WTC11 (cell line): ENCODE data around the gene FFAR2. TPM values are rescaled to one million over a fixed set of nuclear protein-coding genes. Genes with fewer than 3 reads are reported as not detected.
A peak's percentile ranks its signal among the peaks of the same experiment; 100 is the strongest.

Source experiments
- ATAC-seq: fragments of 200-7000 bp; cut with Tn5 transposase; 2 replicates; pipeline ENCODE4 v1.10.0; 2021; ENCODE audit warnings: mild to moderate bottlenecking, moderate library complexity
- CTCF ChIA-PET: fragments of 300-600 bp; sonication (Branson Sonifier 250); formaldehyde crosslinking; loops from one replicate; lab custom pipeline; 2021; ENCODE audit warnings: antibody characterized with exemption; lab: Charles Lee
- POLR2A ChIA-PET: fragments of 350-600 bp; sonication (Branson Sonifier 250); formaldehyde crosslinking; loops from one replicate; lab custom pipeline; 2021; ENCODE audit warnings: antibody characterized with exemption; lab: Charles Lee
- DNase-seq: peaks from one replicate; pipeline ENCODE4 v3.0.0; 2021; ENCODE audit warnings: low spot score
- H3K27ac Mint-ChIP-seq: 2 replicates; pipeline ENCODE4 v1.8.0; 2021; ENCODE audit warnings: mixed read lengths
- H3K27me3 Mint-ChIP-seq: 2 replicates; pipeline ENCODE4 v1.8.0; 2021; ENCODE audit warnings: low read depth, mild to moderate bottlenecking, moderate library complexity, mixed read lengths
- H3K36me3 Mint-ChIP-seq: 2 replicates; pipeline ENCODE4 v1.8.0; 2021; ENCODE audit warnings: mixed read lengths
- H3K4me1 Mint-ChIP-seq: 2 replicates; pipeline ENCODE4 v1.8.0; 2022; ENCODE audit warnings: mixed read lengths
- H3K4me3 Mint-ChIP-seq: 2 replicates; pipeline ENCODE4 v1.8.0; 2021; ENCODE audit warnings: mild to moderate bottlenecking, moderate library complexity, mixed read lengths
- H3K9me3 Mint-ChIP-seq: 2 replicates; pipeline ENCODE4 v1.8.0; 2021; ENCODE audit warnings: mixed read lengths
- AFF4 ChIP-seq: sonication (generic); formaldehyde crosslinking; IDR thresholded peaks from 2 replicates; pipeline ENCODE4 v1.8.1; 2023; ENCODE audit warnings: mild to moderate bottlenecking, missing genetic modification reagents, borderline replicate concordance
- ATF6 ChIP-seq: sonication (generic); formaldehyde crosslinking; IDR thresholded peaks from 2 replicates; pipeline ENCODE4 v1.8.1; 2023; ENCODE audit warnings: mild to moderate bottlenecking, missing genetic modification reagents
- CTCF ChIP-seq: fragments of 200-600 bp; IDR thresholded peaks from 2 replicates; pipeline ENCODE4 v1.8.0; 2022; ENCODE audit warnings: antibody characterized with exemption
- E2F4 ChIP-seq: sonication (generic); formaldehyde crosslinking; IDR thresholded peaks from 2 replicates; pipeline ENCODE4 v1.8.1; 2022; ENCODE audit warnings: low read depth, mild to moderate bottlenecking, moderate library complexity, missing genetic modification reagents, borderline replicate concordance
- ELF4 ChIP-seq: sonication (generic); formaldehyde crosslinking; IDR thresholded peaks from 2 replicates; pipeline ENCODE4 v1.8.1; 2022; ENCODE audit warnings: low read depth, mild to moderate bottlenecking, moderate library complexity, missing genetic modification reagents
- FOXP1 ChIP-seq: sonication (generic); formaldehyde crosslinking; IDR thresholded peaks from 2 replicates; pipeline ENCODE4 v1.8.0; 2022; ENCODE audit warnings: missing genetic modification reagents, mild to moderate bottlenecking, moderate library complexity, borderline replicate concordance
- GABPB1 ChIP-seq: sonication (generic); formaldehyde crosslinking; IDR thresholded peaks from 2 replicates; pipeline ENCODE4 v1.8.1; 2023; ENCODE audit warnings: mild to moderate bottlenecking, missing genetic modification reagents
- GRHL2 ChIP-seq: fragments of 250-450 bp; sonication (Bioruptor Pico); IDR thresholded peaks from 2 replicates; pipeline ENCODE4 v1.8.0; 2022; ENCODE audit warnings: mild to moderate bottlenecking, moderate library complexity; ENCODE audit not compliant: insufficient replicate concordance, severe bottlenecking
- IRF1 ChIP-seq: sonication (generic); formaldehyde crosslinking; IDR thresholded peaks from 2 replicates; pipeline ENCODE4 v1.8.0; 2023; ENCODE audit warnings: missing genetic modification reagents
- JAZF1 ChIP-seq: fragments of 250-450 bp; sonication (Bioruptor Pico); IDR thresholded peaks from 2 replicates; pipeline ENCODE4 v1.9.0; 2021; ENCODE audit warnings: moderate library complexity, mild to moderate bottlenecking, inconsistent platforms
- KAT7 ChIP-seq: sonication (generic); formaldehyde crosslinking; IDR thresholded peaks from 2 replicates; pipeline ENCODE4 v1.8.1; 2023; ENCODE audit warnings: missing genetic modification reagents, mild to moderate bottlenecking, borderline replicate concordance
- MAX ChIP-seq: sonication (generic); formaldehyde crosslinking; IDR thresholded peaks from 2 replicates; pipeline ENCODE4 v1.8.0; 2022; ENCODE audit warnings: mild to moderate bottlenecking, missing genetic modification reagents
- MLX ChIP-seq: sonication (generic); formaldehyde crosslinking; IDR thresholded peaks from 2 replicates; pipeline ENCODE4 v1.8.1; 2023; ENCODE audit warnings: mild to moderate bottlenecking, missing genetic modification reagents, moderate library complexity
- MYBL2 ChIP-seq: sonication (generic); formaldehyde crosslinking; IDR thresholded peaks from 2 replicates; pipeline ENCODE4 v1.8.1; 2023; ENCODE audit warnings: mild to moderate bottlenecking, moderate library complexity, missing genetic modification reagents
- NFYB ChIP-seq: sonication (generic); formaldehyde crosslinking; conservative IDR thresholded peaks from 2 replicates; pipeline ENCODE4 v1.8.0; 2022; ENCODE audit warnings: low read depth, missing genetic modification reagents
- RELA ChIP-seq: sonication (generic); formaldehyde crosslinking; IDR thresholded peaks from 2 replicates; pipeline ENCODE4 v1.8.1; 2022; ENCODE audit warnings: missing genetic modification reagents, mild to moderate bottlenecking, borderline replicate concordance
- TEAD1 ChIP-seq: sonication (generic); formaldehyde crosslinking; IDR thresholded peaks from 2 replicates; pipeline ENCODE4 v1.8.0; 2022; ENCODE audit warnings: mild to moderate bottlenecking, missing genetic modification reagents
- USF2 ChIP-seq: sonication (generic); formaldehyde crosslinking; IDR thresholded peaks from 2 replicates; pipeline ENCODE4 v1.8.1; 2023; ENCODE audit warnings: mild to moderate bottlenecking, missing genetic modification reagents, moderate library complexity
- ZSCAN18 ChIP-seq: fragments of 250-450 bp; sonication (Bioruptor Pico); IDR thresholded peaks from 2 replicates; pipeline ENCODE4 v2.1.2; 2022; ENCODE audit warnings: mild to moderate bottlenecking, moderate library complexity
- total RNA-seq: library from RNA; stranded (reverse); gene quantifications from 3 replicates; pipeline ENCODE4 v1.2.3, GENCODE V29; 2021

Gene FFAR2
- total RNA-seq, 1 experiment from 2014 or later = not detected

GRCh38 chr19:35497406-35497805 lies 49.3 kb downstream of the FFAR2 start:
- Mint-ChIP-seq H3K4me1 (peaks cover 9% of the 10 kb centered on the region), H3K36me3 (peaks cover 47% of the 10 kb centered on the region), H3K27ac (0 out of 2 replicates have a peak overlapping the region, but pooled peaks have one; percentile 64), H3K4me3 (no peak overlapping the region), H3K9me3 (no peaks in the 10 kb centered on the region), H3K27me3 (peaks cover 2% of the 10 kb centered on the region; the same call in 1 of the 2 replicates)
- no peak for ATAC-seq
- no peak for DNase-seq
- ChIA-PET CTCF (interaction anchor here (1.0 to 1.6 kb wide), 6 partner anchors 11 to 431 kb away, joined by 3 to 8 read pairs (median 3); no protein-coding TSS in a partner anchor), POLR2A (interaction anchor here (1.2 kb wide), 1 partner anchor 13 kb away, joined by 3 read pairs; no protein-coding TSS in a partner anchor)
- TF ChIP-seq IRF1 (no peak), TEAD1 (CRISPR knock-in tag) (no peak), MAX (no peak), JAZF1 (CRISPR knock-in tag) (no peak), E2F4 (CRISPR knock-in tag) (no peak), MYBL2 (CRISPR knock-in tag) (no peak), GRHL2 (CRISPR knock-in tag) (no peak), ZSCAN18 (CRISPR knock-in tag) (no peak), ELF4 (CRISPR knock-in tag) (no peak), GABPB1 (CRISPR knock-in tag) (no peak), MLX (no peak), CTCF (no peak), USF2 (no peak), ATF6 (CRISPR knock-in tag) (no peak), NFYB (CRISPR knock-in tag) (no peak), AFF4 (CRISPR knock-in tag) (no peak), FOXP1 (CRISPR knock-in tag) (no peak), RELA (no peak), KAT7 (CRISPR knock-in tag) (no peak)
